SU-DHL-6 (cell line): Measurements from ENCODE around the gene ARID5B.

Source experiments
- EZH2phosphoT487 ChIP-seq: fragments of 200-600 bp; sonication (generic), shearing (Covaris generic); conservative IDR thresholded peaks from 2 replicates; pipeline ENCODE4 v1.6.1; 2018; ENCODE audit warnings: mild to moderate bottlenecking, antibody characterized with exemption, low read length, moderate library complexity, mixed read lengths
- TF ChIP-seq, protein P1 (sequence below): fragments of 200-600 bp; sonication (generic); IDR thresholded peaks from one replicate; pipeline ENCODE4 v1.5.1; 2017; ENCODE audit warnings: antibody characterized with exemption, mild to moderate bottlenecking, low read length, moderate library complexity; ENCODE audit not compliant: insufficient read depth, poor library complexity, severe bottlenecking

DNA sequence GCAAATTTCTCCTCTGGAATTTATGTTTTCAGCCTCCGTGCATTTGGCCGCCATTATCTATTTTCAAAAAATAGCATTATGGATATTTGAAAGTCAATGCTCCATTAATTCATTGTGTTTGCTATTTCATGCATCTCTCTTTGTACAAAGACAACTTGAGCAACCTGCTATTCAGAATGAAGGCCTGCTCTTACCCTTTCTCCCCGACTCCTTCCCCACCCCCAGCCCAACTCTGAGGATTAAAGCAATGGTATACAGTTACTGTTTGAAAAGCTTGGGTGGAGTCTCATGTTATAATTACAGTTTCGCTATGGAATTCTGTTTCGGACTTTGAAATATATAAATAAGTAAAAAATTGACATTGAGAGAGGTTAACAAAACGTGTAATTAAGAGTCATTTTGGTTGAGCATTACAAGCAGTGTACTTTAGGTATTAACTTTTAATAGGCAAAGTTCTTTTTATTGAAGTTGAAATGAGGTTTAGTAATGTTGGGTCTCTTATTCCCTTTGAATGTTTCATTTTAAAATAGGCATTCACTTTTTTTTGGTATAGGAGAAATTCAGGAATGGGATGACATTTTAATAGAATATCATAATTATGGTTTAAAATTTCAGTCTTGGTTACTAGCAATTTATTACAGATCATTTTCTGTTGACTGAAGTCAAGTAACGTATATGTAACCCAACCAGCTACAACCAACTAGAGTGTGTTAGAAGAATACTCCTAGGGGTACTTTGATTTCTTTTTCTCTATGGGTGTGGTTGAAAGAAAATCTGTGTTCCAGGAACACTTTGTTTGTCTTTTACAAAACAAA lies 93.1 kb downstream of the ARID5B start:
- TF ChIP-seq, protein P1, sequence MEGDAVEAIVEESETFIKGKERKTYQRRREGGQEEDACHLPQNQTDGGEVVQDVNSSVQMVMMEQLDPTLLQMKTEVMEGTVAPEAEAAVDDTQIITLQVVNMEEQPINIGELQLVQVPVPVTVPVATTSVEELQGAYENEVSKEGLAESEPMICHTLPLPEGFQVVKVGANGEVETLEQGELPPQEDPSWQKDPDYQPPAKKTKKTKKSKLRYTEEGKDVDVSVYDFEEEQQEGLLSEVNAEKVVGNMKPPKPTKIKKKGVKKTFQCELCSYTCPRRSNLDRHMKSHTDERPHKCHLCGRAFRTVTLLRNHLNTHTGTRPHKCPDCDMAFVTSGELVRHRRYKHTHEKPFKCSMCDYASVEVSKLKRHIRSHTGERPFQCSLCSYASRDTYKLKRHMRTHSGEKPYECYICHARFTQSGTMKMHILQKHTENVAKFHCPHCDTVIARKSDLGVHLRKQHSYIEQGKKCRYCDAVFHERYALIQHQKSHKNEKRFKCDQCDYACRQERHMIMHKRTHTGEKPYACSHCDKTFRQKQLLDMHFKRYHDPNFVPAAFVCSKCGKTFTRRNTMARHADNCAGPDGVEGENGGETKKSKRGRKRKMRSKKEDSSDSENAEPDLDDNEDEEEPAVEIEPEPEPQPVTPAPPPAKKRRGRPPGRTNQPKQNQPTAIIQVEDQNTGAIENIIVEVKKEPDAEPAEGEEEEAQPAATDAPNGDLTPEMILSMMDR, result no peak
- no peak for TF ChIP-seq EZH2phosphoT487
